Measurements from ENCODE around the gene ZXDC.

The ZXDC gene

DNA sequence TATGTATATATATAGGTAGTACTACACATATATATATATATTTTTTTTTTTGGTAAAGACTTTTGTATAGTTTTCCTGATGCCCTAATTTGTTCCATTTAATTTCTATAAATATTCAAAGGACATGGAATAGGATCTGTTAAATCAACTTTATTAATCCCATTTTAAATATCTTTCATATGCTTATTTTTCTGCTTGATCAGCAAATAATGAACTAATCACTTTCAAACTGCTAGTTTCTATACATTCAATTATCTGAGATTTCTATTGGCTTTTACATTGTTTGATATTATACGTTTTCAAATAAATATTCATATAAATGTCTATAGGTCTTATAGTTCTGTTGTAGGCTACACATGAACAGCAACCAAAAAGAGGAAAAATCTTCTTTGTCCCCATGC is 21.7 kb downstream of the ZXDC start:
- ChIA-PET POLR2A (no interaction called here), CTCF (interaction anchor here (1.9 kb wide), 1 partner anchor 21 kb away, joined by 7 read pairs; the partner anchor contains the start of gene ZXDC)
- TF ChIP-seq, protein P1, sequence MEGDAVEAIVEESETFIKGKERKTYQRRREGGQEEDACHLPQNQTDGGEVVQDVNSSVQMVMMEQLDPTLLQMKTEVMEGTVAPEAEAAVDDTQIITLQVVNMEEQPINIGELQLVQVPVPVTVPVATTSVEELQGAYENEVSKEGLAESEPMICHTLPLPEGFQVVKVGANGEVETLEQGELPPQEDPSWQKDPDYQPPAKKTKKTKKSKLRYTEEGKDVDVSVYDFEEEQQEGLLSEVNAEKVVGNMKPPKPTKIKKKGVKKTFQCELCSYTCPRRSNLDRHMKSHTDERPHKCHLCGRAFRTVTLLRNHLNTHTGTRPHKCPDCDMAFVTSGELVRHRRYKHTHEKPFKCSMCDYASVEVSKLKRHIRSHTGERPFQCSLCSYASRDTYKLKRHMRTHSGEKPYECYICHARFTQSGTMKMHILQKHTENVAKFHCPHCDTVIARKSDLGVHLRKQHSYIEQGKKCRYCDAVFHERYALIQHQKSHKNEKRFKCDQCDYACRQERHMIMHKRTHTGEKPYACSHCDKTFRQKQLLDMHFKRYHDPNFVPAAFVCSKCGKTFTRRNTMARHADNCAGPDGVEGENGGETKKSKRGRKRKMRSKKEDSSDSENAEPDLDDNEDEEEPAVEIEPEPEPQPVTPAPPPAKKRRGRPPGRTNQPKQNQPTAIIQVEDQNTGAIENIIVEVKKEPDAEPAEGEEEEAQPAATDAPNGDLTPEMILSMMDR (IDR thresholded peaks at IDR 0.05; ENCODE audit: insufficient read depth, low read length, missing control alignments), result no peak
- DNase-seq (ENCODE audit: low read depth, low spot score), result no peak
- no peak overlapping the region for H3K4me3 ChIP-seq (ENCODE audit: low read depth, low read length)

DNA sequence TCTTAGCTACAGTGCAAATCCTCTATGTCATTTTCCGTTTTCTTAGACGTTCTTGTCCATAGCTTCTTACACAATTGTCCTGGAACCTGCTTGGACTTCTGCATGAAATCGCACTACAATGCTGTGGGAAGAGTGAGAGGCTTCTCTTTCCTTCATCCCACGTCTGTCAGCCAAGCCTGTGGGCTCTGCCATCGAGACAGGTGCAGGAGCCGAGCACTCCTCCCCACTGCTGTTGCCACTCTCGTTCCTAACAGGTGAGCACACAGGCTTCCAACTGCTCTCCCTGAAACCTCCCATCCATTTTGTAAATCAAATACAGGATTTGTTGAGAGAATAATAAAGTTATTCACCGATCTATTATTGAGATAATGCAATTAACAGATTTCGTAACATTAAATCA is 23.5 kb downstream of the ZXDC start:
- CTCF ChIA-PET, result interaction anchor here (0.5 to 1.9 kb wide), 4 partner anchors 10 to 23 kb away, joined by 3 to 7 read pairs (median 4); partner anchors contain the start of gene ZXDC
- POLR2A ChIA-PET, result no interaction called here
- DNase-seq (ENCODE audit: low read depth, low spot score), result no peak
- H3K4me3 ChIP-seq (ENCODE audit: low read depth, low read length), result no peak overlapping the region
- TF ChIP-seq, protein P1 (IDR thresholded peaks at IDR 0.05; ENCODE audit: insufficient read depth, low read length, missing control alignments), result no peak

DNA sequence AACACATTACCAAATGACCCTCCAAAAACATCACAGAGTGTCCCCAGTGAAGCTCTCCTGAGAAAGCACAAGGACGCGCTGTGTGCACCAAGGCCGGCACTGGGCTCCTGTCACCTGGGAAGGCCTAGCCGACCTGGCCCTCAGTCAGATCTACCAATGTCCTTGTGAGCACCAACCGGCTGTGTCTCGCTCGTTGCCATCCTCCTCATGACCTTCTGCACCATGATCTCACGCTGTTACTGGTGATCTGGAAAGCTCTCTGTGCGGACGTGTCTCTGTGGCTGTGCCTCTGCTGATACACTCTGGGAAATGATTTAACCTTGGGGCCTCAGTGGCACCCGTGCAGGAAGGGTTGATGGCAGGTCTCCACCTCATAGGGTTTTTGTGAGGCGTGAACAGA is 24.2 kb downstream of the ZXDC start:
- TF ChIP-seq, protein P1 (IDR thresholded peaks at IDR 0.05; ENCODE audit: insufficient read depth, low read length, missing control alignments), result no peak
- no peak for DNase-seq (ENCODE audit: low read depth, low spot score)
- no peak overlapping the region for H3K4me3 ChIP-seq (ENCODE audit: low read depth, low read length)
- ChIA-PET POLR2A (no interaction called here), CTCF (interaction anchor here (0.5 to 1.8 kb wide), 3 partner anchors 10 to 15 kb away, joined by 3 to 4 read pairs (median 3); no protein-coding TSS in a partner anchor)

DNA sequence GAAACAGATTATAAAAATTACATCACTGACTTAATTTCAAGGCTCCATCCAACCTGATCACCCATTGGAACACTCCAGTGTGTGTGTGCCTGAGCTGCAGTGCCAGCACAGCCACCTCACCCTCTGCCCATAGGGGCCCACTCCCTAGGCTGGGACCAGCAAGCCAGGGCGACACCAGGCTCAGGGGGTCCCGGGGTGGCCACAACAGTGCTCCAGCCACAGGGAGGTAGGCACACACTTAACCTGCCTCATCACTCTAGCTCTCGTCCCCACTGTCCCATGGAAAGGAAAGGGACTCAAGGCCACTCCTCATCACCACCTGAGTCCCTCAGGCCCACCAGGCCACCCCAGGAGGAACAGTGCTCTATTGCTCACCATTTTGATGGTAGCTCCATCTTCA is 24.9 kb downstream of the ZXDC start:
- POLR2A ChIA-PET, result no interaction called here
- CTCF ChIA-PET, result interaction anchor here (1.0 to 1.8 kb wide), 2 partner anchors 9 to 16 kb away, joined by 3 to 4 read pairs; no protein-coding TSS in a partner anchor
- H3K4me3 ChIP-seq (ENCODE audit: low read depth, low read length), result no peak overlapping the region
- no peak for DNase-seq (ENCODE audit: low read depth, low spot score)
- TF ChIP-seq, protein P1 (IDR thresholded peaks at IDR 0.05; ENCODE audit: insufficient read depth, low read length, missing control alignments), result no peak

DNA sequence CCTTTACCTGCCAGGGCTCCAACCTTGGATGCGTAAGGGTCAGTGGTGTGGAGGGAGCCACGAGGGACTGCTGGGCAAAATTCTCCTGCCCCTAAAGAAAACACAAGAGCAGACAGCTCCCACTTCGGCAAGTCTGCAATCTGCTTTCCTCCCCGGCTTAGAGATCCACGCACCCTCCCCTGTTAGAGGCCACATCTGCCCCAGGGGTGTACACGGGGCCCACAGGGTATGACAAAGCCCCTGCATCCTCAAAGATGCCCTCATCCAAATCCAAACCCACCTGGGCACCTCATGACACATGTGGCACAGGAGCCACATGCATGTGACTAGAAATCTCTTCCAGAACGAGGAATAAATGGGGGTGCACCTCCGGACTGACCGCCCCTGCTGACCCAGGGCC is 25.5 kb downstream of the ZXDC start:
- CTCF ChIA-PET, result no interaction called here

DNA sequence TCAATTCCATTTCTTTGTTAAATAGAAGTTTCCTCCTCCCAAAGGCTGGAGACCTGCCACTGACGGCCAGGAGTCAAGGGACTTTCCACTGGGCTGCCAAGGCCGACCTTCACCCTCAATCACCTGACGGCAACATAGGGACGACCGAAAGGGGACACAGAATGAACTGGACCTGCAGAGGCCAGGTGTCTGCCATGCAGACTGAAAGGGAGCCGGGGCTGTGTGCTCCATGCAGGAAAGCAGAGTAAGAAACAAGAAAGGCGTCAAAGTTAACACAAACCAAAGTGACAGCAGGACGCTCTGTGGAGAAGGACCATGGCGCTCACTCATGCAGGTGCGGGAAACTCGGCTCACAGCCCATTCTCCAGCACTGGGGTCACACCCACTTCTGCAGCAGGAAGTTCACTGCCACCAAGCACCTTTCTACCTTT is 26.1 kb downstream of the ZXDC start:
- TF ChIP-seq, protein P1 (IDR thresholded peaks at IDR 0.05; ENCODE audit: insufficient read depth, low read length, missing control alignments), result no peak
- ChIA-PET CTCF (no interaction called here), POLR2A (no interaction called here)
- DNase-seq (ENCODE audit: low read depth, low spot score), result no peak
- no peak overlapping the region for H3K4me3 ChIP-seq (ENCODE audit: low read depth, low read length)

More for the DNA sequence above, 25.5 kb downstream of the ZXDC start:
- no peak for DNase-seq (ENCODE audit: low read depth, low spot score)
- H3K4me3 ChIP-seq (ENCODE audit: low read depth, low read length), result no peak overlapping the region
- TF ChIP-seq, protein P1 (IDR thresholded peaks at IDR 0.05; ENCODE audit: insufficient read depth, low read length, missing control alignments), result no peak
- POLR2A ChIA-PET, result no interaction called here

All from AG04449 (cell line).